Measurements from ENCODE around the gene MRPS30. TPM values are rescaled to one million over a fixed set of nuclear protein-coding genes. Genes with fewer than 3 reads are reported as not detected.

MRPS30 gene
- total RNA-seq, 1 experiment from 2014 or later = 47.2 TPM

- CTCF ChIA-PET = no interaction called here
- in situ Hi-C loops (cut with HindIII; ENCODE audit: low pct_unique_long_range_greater_than_20kb, low sequenced_read_pairs) = no loop called here
- no peaks in the 10 kb centered on the region for H3K9me3 ChIP-seq (ENCODE audit: control insufficient read depth, insufficient read depth, low read depth, low read length)
- TF ChIP-seq, protein P1, sequence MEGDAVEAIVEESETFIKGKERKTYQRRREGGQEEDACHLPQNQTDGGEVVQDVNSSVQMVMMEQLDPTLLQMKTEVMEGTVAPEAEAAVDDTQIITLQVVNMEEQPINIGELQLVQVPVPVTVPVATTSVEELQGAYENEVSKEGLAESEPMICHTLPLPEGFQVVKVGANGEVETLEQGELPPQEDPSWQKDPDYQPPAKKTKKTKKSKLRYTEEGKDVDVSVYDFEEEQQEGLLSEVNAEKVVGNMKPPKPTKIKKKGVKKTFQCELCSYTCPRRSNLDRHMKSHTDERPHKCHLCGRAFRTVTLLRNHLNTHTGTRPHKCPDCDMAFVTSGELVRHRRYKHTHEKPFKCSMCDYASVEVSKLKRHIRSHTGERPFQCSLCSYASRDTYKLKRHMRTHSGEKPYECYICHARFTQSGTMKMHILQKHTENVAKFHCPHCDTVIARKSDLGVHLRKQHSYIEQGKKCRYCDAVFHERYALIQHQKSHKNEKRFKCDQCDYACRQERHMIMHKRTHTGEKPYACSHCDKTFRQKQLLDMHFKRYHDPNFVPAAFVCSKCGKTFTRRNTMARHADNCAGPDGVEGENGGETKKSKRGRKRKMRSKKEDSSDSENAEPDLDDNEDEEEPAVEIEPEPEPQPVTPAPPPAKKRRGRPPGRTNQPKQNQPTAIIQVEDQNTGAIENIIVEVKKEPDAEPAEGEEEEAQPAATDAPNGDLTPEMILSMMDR (IDR thresholded peaks at IDR 0.05) = no peak
- TF ChIP-seq POLR2AphosphoS5 (IDR thresholded peaks at IDR 0.05; ENCODE audit: low read depth, low read length) (no peak), TCF7L2 (IDR thresholded peaks at IDR 0.05; ENCODE audit: low read depth, low read length) (no peak), SIN3A (IDR thresholded peaks at IDR 0.05; ENCODE audit: borderline replicate concordance, insufficient read depth, low read depth, low read length) (no peak)
- TF ChIP-seq, protein P2, sequence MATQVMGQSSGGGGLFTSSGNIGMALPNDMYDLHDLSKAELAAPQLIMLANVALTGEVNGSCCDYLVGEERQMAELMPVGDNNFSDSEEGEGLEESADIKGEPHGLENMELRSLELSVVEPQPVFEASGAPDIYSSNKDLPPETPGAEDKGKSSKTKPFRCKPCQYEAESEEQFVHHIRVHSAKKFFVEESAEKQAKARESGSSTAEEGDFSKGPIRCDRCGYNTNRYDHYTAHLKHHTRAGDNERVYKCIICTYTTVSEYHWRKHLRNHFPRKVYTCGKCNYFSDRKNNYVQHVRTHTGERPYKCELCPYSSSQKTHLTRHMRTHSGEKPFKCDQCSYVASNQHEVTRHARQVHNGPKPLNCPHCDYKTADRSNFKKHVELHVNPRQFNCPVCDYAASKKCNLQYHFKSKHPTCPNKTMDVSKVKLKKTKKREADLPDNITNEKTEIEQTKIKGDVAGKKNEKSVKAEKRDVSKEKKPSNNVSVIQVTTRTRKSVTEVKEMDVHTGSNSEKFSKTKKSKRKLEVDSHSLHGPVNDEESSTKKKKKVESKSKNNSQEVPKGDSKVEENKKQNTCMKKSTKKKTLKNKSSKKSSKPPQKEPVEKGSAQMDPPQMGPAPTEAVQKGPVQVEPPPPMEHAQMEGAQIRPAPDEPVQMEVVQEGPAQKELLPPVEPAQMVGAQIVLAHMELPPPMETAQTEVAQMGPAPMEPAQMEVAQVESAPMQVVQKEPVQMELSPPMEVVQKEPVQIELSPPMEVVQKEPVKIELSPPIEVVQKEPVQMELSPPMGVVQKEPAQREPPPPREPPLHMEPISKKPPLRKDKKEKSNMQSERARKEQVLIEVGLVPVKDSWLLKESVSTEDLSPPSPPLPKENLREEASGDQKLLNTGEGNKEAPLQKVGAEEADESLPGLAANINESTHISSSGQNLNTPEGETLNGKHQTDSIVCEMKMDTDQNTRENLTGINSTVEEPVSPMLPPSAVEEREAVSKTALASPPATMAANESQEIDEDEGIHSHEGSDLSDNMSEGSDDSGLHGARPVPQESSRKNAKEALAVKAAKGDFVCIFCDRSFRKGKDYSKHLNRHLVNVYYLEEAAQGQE (IDR thresholded peaks at IDR 0.05; ENCODE audit: insufficient read depth in 1 of 2, low read depth in 2 of 2, low read length in 1 of 2) = no peak
- no peak for ATAC-seq
- intact Hi-C loops (cut with micrococcal nuclease; ENCODE audit: unreplicated experiment) = no loop called here
- H3K27ac ChIP-seq (ENCODE audit: low read length) = no peak overlapping the region
- no peaks in the 10 kb centered on the region for H3K27me3 ChIP-seq (ENCODE audit: control insufficient read depth, insufficient read depth, low read length)
- H3K4me1 ChIP-seq (ENCODE audit: control insufficient read depth, insufficient read depth, low read length) = no peaks in the 10 kb centered on the region
- POLR2A ChIA-PET = no interaction called here
- BruUV-seq (replicated peaks) = no TSS peak
- H3K36me3 ChIP-seq (ENCODE audit: control insufficient read depth, insufficient read depth, low read length) = no peaks in the 10 kb centered on the region
- DNase-seq (ENCODE audit: low read depth, low spot score) = no peak
- no peak overlapping the region for H3K4me3 ChIP-seq (ENCODE audit: low read depth in 2 of 2, low read length in 2 of 2)
These were observed 22.2 kb downstream of the MRPS30 start for GRCh38 chr5:44830951-44831350.

- H3K4me3 ChIP-seq (ENCODE audit: low read depth in 2 of 2, low read length in 2 of 2) = no peak overlapping the region
- CTCF ChIA-PET = no interaction called here
- BruUV-seq (replicated peaks) = no TSS peak
- POLR2A ChIA-PET = no interaction called here
- no peaks in the 10 kb centered on the region for H3K27me3 ChIP-seq (ENCODE audit: control insufficient read depth, insufficient read depth, low read length)
- DNase-seq (ENCODE audit: low read depth, low spot score) (no peak), ATAC-seq (no peak)
- H3K4me1 ChIP-seq (ENCODE audit: control insufficient read depth, insufficient read depth, low read length) = no peaks in the 10 kb centered on the region
- H3K9me3 ChIP-seq (ENCODE audit: control insufficient read depth, insufficient read depth, low read depth, low read length) = no peaks in the 10 kb centered on the region
- TF ChIP-seq TCF7L2 (IDR thresholded peaks at IDR 0.05; ENCODE audit: low read depth, low read length) (no peak), SIN3A (IDR thresholded peaks at IDR 0.05; ENCODE audit: borderline replicate concordance, insufficient read depth, low read depth, low read length) (no peak), POLR2AphosphoS5 (IDR thresholded peaks at IDR 0.05; ENCODE audit: low read depth, low read length) (no peak)
- TF ChIP-seq, protein P2 (IDR thresholded peaks at IDR 0.05; ENCODE audit: insufficient read depth in 1 of 2, low read depth in 2 of 2, low read length in 1 of 2) = no peak
- TF ChIP-seq, protein P1 (IDR thresholded peaks at IDR 0.05) = no peak
- in situ Hi-C loops (cut with HindIII; ENCODE audit: low pct_unique_long_range_greater_than_20kb, low sequenced_read_pairs) = no loop called here
- no peaks in the 10 kb centered on the region for H3K36me3 ChIP-seq (ENCODE audit: control insufficient read depth, insufficient read depth, low read length)
- H3K27ac ChIP-seq (ENCODE audit: low read length) = no peak overlapping the region
- intact Hi-C loops (cut with micrococcal nuclease; ENCODE audit: unreplicated experiment) = no loop called here
These were observed 24.5 kb downstream of the MRPS30 start for GRCh38 chr5:44833249-44833648.
